NOMO-1 treated with dmso at 0.1 percent for 144 hours (cell line): Measurements from ENCODE around the gene FILIP1L.

ENCODE experiments used
- DNase-seq: peaks from one replicate; lab custom pipeline; 2025; ENCODE audit not compliant: unreplicated experiment; lab: John Stamatoyannopoulos, UW

The FILIP1L gene

GRCh38 chr3:100125161-100125938, 11.0 kb upstream of the FILIP1L start:
- no peak for DNase-seq

DNA sequence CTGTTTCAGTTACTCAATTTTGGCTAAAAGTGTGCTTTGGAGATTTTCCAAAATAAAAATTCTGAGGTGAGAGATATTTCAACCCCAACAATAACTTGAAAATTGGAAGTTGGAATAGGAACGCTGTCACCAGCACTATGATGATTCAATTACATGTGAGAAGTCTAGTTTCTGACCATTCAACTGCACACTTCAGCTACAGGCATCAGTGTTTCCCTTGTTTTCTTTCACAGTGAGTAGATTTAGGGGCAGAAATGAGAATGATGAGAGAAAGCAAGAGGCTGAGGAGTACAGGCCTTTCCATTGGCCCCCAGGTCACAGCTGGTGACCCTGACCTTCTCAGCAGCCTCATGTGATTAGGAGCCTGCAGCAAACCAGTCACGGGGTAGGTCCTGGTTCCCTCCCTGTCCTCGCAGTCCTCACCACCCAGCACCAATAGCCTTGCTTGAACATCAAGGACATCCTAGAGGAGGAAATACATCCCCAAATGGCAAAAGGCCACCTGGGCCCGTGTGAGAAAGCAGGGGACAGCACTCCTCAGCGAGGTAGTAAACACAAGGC, 10.0 kb upstream of the FILIP1L start:
- no peak for DNase-seq

GRCh38 chr3:100123112-100123511, 8.8 kb upstream of the FILIP1L start:
- DNase-seq, result no peak

DNA sequence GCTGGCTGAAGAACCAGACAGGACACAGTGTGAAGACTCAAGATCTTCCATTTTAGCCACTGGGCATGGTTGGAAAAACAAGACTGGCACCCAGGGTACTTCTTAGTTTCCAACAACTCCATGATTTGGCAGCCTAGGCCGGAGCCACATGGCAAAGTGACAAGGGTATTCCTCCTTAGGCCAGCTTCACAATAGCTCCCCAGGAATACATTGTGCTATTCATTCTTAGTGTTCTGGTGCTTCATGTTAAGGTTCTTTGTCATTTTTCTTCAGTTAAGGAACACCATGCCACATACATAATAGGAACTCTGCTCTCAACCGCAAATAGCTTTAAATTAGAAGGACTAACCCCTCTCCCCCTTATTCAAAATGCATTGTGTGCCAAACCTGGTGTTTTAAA, 8.0 kb upstream of the FILIP1L start:
- no peak for DNase-seq

GRCh38 chr3:100120693-100121092, 6.4 kb upstream of the FILIP1L start:
- no peak for DNase-seq

DNA sequence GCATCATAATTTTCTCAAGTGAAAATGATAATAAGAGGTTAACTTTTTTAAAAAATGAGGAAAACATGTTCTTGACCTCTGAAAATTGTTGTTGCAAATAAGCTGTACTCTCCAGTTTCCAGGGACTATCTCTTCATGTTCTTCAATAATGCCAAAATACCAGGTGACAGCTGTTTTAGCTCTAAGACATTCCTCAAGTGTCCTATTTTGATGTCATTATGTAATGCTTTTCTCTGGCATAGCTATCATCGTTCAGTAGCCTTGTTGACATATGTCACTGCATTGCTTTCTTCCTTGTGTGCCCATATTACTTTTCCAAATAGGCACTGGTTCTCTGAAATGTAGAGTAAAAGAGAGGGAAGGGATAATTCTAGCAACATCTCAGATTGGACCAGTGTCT, 5.7 kb upstream of the FILIP1L start:
- no peak for DNase-seq

DNA sequence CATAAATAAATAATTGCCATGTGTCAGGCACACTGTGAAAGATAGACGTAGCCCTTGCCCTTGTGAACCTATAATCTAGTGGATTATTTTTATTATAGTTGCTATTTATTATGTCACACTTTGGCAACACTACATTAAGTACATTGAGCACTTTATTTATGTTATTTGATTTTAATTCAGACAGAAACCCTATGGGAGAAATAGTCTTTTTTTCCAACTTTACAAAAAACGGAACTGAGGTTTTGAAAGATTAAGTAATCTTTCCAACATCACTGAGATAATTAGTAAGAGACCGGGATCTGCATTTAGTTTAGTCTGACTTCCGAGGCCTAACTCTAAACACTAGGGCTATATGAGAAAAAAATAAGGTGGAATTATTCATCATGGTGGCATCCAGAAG, 2.8 kb upstream of the FILIP1L start:
- no peak for DNase-seq

- DNase-seq, result peak; percentile 75
Observed at GRCh38 chr3:100113723-100114412, 433 bp downstream of the FILIP1L start.

- no peak for DNase-seq
Observed at GRCh38 chr3:100111728-100112127, 2.6 kb downstream of the FILIP1L start.

- DNase-seq, result no peak
Observed at GRCh38 chr3:100110162-100110561, 4.1 kb downstream of the FILIP1L start.

DNA sequence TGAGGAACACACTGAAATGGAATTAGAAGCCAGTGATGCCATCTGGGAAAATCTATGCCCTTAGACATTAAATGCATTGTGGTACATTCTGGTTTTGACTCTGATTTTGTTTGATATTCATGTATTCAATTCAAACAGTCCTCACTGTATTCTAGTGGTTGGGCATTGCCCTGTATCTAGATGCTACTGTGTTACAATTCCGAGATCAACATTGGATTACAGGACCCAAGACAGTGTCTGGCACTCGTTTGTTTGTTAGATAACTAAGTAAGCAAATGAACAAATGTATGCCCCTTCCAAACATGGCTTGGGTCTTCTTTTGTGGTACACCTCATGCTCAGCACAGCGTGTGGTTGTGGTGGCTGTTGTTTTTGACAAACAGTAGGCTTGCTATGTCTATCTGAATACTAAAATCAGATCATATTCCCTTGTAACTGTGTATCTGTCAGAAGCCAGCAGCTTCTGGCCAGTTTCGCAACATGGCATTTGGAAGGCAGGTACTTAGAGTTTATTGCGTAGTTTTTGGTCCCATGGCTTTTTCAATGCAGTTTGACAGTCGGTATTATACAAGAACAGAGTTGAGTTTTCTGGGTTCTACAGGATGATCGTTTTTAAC, 5.7 kb downstream of the FILIP1L start:
- DNase-seq, result no peak

DNA sequence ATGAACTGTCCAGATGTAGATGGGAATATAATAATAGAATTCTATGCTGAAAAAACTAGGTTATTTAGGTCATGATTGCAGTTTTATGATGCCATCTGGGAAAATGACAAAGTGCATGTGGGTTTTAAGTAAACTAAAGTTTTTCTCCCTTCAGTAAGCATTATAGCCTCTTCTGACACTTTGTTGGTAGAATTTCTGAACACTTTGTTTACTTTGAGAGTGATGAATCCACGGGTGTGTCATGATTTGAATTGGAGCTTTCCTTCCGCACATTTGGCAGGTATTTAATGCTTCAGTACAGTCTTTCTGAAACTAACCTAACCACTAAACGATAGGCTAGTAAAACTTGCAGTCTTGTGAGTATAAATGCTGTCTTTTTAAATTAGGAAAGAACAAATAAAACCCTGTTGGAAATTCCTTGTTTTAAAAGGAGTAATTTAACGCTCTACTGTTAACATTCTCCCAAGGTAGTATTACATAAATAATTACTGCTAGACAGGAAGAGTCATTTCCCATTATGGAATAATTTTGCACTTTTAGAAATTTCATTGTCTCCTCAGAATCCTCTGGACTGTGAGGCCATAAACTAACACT, 7.0 kb downstream of the FILIP1L start:
- DNase-seq, result no peak

DNA sequence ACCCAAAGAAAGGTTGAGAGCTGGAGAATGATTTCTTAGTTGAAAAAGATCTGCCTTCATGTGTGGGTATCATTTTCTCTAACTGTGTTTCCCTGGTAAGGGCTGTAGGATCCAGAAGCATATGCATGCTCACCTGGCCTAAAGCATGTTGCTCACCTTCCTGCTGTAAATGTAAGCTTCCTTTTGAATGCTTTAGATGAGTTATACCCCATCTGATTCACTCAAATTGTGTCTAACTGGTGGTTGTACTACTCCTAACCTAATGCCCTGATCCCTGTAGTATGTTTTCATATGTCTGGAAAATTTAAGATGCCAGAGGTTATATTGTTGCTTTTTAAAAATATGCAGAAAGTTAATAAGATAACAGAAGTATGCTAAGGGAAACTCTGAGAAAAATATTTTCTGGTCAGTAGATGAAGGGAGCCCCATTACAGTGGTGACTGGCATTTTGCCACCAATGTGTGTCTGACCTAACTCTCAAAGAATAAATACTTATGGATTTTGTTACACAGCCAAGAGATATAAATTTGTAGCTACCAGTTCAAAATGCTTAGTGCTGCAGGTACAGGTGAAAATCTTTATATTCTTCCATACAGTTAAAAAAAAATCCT, 7.7 kb downstream of the FILIP1L start:
- no peak for DNase-seq

DNA sequence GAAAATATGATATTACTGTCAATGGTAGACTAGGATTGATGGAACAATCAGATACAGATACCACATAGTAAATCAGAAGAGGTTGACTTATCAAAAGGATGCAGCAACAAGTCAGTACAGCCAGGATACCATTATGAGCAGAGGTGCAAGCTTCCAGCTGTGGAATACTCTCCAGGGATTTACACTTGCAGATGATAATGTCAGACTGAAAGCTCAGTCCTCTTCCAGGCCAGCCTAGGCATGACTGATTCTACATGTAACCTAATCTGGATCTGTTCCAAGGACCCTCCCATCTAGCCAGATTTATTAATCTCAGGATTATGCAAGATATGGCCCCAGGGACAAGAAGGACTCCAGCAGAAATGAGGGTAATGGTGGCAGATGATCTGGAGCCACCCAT, 8.2 kb downstream of the FILIP1L start:
- no peak for DNase-seq

DNA sequence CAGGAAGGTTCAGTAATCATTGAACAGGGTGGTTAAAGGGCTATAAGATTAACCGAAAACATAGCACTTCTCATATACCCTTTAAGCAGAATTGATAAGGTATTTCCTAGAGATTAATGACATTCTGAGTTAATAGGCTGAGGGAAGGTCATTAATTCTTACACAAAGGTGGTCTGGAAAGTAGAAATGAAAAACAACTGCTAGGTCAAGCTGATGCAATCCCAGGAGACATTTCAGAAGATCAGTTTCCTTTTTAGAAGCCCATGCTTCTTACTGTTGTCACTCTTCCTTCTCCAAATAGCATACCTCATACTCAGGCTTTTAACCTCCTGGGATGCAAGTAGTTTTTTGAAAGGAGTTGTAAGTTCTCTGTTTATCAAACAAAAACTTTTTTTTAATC, 8.8 kb downstream of the FILIP1L start:
- DNase-seq, result no peak

GRCh38 chr3:100104817-100105413, 9.4 kb downstream of the FILIP1L start:
- DNase-seq, result no peak

DNA sequence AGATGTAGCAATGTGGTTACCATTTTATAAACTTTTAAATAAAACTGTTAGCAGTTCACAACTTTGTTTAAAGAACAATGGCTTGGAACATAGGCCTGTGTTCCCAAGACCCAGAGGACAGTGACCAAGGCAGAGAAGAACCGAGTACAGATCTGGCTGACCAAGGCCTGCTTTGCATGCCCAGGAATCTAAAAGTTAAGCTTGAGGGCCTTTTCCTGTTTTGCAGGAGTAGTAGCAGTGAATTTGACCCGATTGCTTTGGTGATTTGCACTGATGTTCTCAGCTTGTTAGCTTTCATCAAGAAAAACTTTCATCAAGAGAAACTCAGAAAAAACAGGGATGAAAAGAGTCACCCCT, 9.9 kb downstream of the FILIP1L start:
- no peak for DNase-seq

DNA sequence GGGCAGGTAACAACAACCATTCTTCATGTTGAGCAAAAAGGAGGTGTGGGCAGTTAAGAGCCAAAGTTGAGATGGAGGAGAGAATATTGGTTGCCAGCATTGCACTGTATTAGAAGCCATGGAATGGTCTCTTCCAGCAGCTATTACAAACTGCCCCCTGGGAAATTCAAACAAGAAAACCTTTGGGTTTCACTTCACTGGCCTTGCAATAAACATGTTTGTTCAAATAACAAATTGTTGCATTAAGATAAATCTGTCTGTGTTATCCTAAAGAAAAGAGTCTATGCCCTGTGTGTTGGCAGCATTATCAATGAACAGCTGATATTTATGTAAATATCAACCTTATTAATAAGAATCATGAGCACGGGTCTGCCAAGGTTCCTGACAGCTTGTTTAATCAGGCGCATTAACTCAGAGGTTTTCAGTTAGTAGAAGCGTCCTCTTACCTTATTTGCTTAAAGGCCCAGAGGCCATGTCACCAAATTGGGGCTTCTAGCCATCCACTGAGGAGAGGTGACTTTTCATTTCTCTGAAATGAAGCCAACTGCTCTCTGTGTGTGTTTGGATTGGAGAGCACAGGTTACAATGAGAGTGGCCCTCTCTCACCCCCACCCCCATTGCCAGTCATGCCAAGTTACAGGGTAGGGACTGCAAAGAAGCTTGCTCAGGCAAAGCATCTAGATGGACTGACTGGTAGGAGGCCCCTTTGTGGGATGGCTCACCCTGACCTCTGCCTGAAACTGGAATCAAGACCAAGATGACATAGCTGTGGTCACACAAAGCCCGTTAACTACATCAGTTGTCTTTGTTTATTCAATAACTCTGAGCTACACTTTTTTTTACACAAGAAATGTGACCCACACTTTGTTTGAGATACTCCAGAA, 10.5 kb downstream of the FILIP1L start:
- no peak for DNase-seq

DNA sequence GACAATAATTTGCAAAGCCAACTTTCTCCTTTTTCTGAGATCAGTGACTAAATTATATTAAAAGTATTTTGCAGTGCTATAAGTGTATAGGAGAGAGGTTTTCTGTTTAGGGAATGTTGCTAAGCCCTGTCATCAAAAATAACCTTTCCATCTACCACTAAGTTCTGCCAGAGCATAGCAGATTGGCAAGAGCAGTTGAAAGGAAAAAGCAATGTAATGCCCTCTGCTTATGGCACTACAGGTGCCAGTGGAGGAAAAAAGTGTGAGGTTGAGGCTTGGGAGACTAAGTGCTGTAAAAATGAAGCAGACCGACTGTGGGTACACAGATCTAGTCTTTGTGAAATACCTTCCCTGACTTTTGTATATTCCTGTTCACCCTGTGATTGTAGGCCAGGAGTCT, 11.5 kb downstream of the FILIP1L start:
- no peak for DNase-seq

DNA sequence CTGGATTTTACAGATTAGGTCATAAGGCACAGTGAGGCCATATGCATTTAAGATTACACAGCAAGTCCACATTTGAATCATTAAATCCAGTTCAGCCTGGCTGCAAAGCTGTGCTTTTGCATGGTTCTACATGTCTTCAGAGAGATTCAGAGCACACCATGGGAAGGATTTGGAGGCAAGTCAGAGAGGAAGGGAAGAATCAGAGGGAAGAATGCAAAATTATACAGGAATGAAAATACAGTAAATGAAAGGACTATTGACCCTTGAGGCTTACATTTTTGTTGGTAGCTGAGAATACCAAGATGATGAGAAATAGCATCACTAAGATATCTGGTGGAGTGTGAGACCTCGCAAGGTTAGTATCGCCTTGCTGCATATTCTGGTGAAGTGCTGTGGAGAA, 13.9 kb downstream of the FILIP1L start:
- DNase-seq, result no peak
